CD4-positive, alpha-beta T cell treated with Interleukin-10 for 1 hour (primary cell): ENCODE measurements around the gene SLC4A7.
"Not testable (repeated sequence)": the region's sequence is repeated elsewhere in the genome, so short reads cannot be mapped to it uniquely, and the experiment has no call there.

Experiments
- DNase-seq: peaks from one replicate; pipeline ENCODE4 v3.0.0-alpha.2; 2020

The SLC4A7 gene

DNA sequence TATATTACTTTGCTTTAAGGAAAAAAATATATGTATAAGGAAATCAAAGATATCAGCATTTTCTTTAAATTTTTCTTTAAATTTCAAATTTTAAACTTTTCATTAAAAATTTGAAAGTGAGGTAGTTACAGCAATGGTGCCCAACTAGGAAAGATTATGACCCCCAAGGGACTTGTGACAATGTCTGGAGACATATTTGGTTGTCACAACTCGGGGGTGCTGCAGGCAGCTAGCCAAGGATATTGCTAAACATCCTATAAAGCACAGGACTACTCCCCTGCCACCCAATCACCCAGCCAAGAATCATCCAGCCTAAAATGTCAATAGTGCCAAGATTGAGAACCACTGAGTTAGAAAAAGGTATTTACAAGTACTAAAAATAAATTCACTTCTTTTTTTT is 57.3 kb downstream of the SLC4A7 start:
- no peak for DNase-seq

DNA sequence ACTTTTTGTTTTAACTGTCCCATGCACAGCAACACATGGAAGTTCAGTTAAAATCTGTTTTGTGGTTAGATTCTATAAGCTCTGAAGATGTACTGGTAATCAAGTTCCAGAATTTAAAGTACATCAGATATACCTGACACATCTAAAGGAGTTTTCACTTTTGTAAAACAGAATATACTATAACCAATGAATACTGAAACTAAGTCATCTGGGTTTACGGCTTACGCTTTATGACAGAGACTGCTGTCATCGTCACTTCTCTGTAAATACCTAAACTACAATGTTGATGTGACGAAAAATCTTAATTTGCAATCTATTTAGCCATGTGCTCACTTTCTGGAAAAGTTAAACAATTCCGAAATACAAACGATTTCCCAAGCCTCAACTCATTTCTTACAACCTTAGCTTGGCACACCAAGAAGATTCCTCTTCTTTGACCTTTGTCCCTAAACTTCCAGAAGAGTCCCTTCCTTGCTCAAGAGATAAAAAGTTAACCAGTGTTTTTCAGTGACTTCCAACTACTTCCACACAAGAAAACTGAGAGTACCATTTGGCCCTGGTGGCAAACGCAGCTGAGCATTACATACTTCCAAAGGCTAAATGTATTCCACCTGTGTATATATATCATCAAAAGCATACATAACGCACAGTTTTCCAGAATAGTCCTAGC is 58.2 kb downstream of the SLC4A7 start:
- no peak for DNase-seq

GRCh38 chr3:27424812-27425521 is 59.2 kb downstream of the SLC4A7 start:
- DNase-seq = not testable (repeated sequence)

GRCh38 chr3:27423463-27423862 is 60.7 kb downstream of the SLC4A7 start:
- DNase-seq = no peak

DNA sequence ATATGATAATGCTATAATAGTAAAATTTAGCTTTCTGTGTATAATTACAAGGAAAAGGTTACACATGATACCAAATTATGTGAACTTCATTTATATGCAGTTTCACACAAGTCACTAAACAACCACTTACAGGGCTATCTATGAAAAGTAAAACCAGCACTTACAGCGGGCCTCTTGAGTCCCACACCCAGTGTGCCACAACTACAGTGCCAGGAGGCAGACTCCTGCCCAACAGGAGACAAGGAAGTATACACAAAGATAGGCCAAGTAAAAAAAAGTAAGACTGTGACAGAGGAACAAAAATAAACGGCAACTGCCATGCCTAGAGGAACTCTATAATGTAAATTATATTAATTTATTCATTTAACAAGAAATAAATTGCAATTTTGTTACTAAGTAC is 61.6 kb downstream of the SLC4A7 start:
- no peak for DNase-seq

DNA sequence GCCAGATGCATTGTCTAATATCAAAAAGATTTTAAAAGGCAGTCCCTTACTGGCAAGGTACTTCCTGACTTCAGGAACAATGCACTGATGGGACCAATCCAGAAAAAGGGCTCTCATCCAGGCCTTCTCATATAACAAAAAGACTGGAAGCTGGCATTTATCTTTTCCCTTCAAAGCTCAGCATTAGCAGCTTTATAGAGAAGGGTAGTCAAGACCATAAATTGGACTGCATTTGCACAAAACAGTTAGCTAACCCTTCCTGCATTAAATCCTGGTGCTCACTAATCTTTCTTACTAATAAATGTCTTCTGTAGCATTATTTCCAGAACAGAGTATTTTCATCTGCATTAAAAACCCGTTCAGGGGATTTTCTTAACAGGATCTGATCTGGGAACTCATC is 69.0 kb downstream of the SLC4A7 start:
- no peak for DNase-seq

GRCh38 chr3:27392950-27393679 is 91.1 kb downstream of the SLC4A7 start:
- DNase-seq = no peak

- not testable (repeated sequence) for DNase-seq
Measured at GRCh38 chr3:27392414-27392813, 91.8 kb downstream of the SLC4A7 start.

DNA sequence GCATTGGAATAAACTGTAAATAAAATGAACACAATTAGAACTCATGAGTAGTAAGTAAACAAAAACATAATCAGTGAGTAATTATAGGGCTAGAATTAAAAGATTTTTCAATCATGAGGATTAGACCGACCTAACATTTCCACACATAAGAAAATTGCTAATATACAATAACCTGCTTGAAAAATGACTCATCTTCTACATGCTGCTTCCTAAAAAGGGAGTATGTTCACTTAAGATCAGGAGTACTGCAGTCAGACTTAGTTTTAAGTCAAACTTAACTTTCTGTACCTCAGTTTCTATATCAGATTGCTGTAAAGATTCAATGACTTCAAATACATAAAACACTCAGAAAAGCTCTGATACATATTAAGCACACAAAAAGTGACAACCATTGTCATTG is 92.4 kb downstream of the SLC4A7 start:
- DNase-seq = no peak

DNA sequence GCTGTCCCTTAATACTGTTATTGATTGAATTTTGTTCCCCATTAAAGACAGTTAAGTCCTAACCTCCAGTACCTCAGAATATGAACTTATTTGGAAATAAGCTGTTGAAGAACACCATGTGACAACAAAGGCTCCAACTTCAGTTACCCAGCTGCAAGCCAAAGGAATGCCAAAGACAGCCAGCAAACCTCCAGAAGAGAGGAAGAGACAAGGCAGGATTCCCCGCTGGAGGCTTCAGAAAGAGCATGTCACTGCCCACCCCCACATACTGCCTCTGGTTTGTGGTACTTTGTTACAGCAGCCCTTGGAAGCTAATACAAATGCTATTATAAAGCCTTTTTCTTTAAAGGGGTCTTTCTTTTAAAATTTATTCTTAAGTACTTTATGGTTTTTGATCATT is 96.6 kb downstream of the SLC4A7 start:
- DNase-seq = no peak

DNA sequence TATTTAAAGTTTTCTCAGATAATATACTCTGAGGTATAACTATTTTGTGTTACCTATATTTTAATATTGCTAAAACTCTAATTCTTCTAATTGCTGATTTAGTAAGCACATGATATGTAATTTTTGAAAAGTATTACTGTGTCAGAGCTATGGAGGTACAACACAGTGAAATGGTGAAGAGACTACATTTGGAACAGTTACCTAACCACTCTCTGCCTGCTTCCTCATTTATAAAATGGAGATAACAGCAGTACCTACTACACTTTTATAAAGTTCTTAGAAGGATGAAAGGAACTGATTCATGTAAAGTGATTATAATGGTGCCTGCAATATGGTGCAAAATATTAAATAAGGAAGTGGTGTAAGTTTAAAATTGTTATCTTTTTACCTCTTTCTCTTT is 98.7 kb downstream of the SLC4A7 start:
- no peak for DNase-seq

DNA sequence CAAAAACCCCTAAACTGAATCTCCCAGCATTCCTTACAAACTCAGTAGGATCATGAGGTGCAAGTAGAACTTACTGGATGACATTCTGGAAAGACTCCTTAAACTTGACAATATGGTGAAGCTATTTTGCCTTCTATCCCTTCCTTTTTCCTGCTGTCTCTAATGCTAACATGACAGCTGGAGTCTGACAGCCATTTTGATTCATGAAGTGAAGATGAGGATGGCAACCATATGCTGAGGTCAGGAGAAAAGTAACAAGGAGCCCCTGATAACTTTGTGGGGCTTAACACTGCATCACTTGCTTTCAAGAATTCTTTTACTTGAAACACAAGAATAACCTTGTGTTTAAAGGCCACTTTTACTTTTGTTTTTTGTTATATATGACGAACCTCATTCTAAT is 100.0 kb downstream of the SLC4A7 start:
- DNase-seq = no peak

GRCh38 chr3:27380433-27381357 is 103.5 kb downstream of the SLC4A7 start:
- DNase-seq = no peak

DNA sequence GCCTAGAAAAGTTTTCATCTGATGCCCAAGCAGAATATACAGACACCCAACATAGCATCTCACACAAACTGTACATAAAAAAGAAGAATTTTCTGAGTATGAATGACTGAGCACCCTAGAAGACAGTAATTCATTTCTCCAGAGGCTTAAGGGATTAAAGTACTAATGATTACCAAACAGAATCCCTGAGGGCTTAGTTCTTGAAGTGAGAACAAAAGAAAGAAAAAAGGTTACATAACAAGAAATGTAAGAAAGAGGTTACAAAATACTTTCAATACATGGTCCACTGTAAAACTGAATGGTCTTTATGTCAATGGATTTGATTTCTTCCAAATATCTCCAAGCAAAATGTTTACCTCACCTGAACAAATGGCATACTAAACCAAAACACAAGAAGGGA is 105.9 kb downstream of the SLC4A7 start:
- DNase-seq = no peak

DNA sequence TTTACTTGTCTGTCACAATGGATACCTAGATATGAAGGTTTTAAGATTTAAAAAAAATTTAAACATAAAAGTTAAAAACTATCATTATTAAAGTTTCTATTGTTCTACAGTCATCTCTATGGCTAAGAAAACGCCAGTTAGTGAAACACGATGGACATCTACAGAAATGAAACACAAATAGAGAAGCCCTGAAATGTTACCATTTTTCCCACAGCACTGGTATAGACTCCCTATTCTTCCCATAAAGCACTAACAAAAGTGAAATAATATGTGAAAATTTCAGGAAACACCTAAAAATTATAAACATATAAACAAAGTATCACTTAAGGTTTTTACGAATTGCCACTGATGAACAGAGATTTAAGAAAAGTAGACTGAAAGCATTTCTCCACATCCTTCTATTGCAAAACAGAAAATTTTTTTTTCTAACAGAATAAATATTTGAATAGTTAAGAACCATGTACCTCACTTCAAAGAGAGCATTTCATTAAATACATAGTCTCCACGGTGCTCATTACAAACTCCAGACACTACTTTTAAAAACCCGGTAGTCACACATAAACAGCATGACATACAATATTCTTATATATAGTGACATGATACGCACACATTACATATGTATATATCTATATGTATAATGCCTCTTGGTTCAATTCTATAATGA is 107.9 kb downstream of the SLC4A7 start:
- no peak for DNase-seq

GRCh38 chr3:27368831-27369607 is 115.2 kb downstream of the SLC4A7 start, which contains the start of gene NEK10:
Gene NEK10, minus strand, starts transcription at chr3:27369383. Its CDS starts 16,501 bp downstream, at chr3:27352882.
- peak; percentile 93 for DNase-seq

DNA sequence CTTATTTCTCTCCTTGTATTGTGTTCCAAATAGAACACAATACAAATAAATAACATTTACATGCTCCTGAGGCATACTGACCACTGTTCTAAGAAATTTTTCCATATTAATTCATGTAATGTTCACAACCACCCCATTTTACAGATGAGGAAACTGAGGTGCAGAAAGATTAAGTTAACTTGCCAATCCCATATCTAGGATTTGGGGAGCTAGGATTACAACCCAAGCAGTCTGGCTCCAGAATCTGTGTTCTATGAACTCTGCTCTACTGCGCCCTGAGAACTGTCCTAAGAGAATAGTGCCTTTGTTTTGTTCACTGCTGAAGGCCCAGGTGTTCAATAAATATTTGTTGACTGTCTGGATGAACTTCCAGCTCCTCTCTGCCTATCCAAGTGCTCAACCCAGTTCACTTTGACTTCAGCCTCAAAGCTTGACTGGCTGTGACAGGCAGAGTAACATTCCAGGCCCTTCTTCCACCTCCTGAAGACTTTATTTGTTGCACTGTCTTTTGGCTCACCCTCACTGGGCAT is 118.1 kb downstream of the SLC4A7 start:
- no peak for DNase-seq

DNA sequence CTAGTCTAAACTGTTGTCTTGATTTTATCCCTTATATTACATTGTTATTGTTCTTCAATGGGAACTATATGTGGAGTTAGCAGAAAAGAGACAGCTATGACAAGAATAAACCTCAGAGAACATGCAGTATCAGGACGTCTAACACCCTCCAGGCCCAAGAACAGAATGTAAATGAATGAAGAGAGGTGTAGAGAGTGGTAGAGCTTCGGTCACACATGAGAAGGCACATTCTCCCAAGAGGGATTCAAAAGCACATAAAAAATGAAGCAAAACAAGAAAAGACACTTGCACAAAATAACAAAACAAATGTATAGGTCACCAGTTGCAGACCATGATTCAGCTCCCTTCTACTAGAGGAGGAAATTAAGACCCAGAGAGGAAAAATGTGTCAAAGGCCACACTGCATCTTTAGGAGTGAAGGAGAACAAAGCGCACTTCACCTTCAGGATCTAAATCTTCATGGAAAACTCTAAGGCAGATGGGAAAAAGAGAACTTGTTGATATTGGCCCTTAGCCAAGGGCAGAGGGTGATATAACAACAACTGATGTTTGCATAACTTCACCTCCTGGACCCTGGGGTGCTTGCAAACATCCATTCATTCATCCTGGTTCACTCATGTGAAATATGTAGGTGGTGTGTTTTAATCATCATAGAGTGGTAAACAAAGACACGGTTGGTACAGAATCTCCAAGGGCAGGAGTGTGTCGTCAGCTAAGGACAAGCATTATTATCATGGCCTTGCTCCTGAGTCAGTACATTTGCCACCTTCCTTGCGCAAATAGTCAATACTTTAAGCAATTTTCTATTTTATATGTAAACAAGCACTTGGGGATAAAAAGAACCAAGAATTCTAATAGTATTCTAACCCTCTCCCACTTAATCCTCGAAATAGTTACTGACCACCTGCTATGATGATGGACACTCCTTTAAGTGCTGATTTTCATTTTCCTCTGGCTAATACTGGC is 123.8 kb downstream of the SLC4A7 start:
- DNase-seq = no peak

- no peak for DNase-seq
Measured at GRCh38 chr3:27358372-27358771, 125.8 kb downstream of the SLC4A7 start.
